H1 (cell line): Measurements from ENCODE around the gene GHRHR.

Experiments used
- ATF3 ChIP-seq: IDR thresholded peaks from 2 replicates; pipeline ENCODE4 v1.6.1; 2011; ENCODE audit warnings: low read depth, mild to moderate bottlenecking, low read length; ENCODE audit not compliant: insufficient read depth
- POLR2A ChIP-seq, 2 experiments: IDR thresholded peaks; 1 replicate in 1 of 2; 2 replicates in 1 of 2; pipeline ENCODE4 v1.6.1; 2011; ENCODE audit warnings: low read depth in 2 of 2, low read length in 2 of 2, mild to moderate bottlenecking in 2 of 2; ENCODE audit errors: control extremely low read depth in 1 of 2
- SP1 ChIP-seq: IDR thresholded peaks from 2 replicates; pipeline ENCODE4 v1.6.1; 2011; ENCODE audit warnings: low read depth, low read length

DNA sequence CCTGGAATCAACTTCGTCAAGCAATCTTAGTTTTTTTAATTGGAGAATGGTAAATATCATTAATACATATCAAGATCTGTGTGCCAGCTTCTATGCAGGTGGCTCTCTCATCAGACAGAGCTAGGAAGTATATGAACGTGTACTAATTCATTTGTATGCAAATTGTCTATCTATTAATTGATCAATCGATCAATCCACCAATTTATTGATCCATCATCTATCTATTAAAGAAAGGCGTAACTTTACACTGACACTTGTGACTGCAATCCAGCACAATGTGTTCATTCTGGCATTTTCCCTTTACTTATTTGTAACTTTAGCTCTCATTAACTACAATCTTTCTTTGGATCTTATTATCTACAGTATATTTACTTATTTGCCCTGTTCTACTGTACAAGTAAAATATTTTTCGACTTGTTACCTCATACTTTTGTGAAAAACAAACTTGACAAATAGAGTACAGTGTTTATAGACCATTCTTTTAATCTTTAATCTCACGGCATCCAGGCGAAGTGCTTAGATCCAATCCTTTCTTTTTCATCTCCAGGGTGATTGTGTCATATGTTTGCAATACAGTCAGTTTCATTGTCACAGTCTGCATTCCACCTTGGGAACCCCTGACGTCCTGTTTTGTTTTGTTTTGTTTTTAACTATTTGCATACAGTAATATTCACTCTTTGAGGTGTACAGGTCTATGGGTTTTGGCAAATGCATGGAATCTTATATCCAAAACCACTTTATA is 22.0 kb upstream of the GHRHR start:
- TF ChIP-seq POLR2A (IDR thresholded peaks at IDR 0.05; ENCODE audit: control extremely low read depth in 1 of 2, low read depth in 2 of 2, low read length in 2 of 2) (no peak), SP1 (no peak), ATF3 (no peak)
